HG02798 (cell line): Measurements from ENCODE around the gene NOXO1.

Experiments used
- ATAC-seq: cut with Tn5 transposase; IDR thresholded peaks from one replicate; pipeline ENCODE4 v1.9.1; 2021; ENCODE audit warnings: mild to moderate bottlenecking; ENCODE audit not compliant: unreplicated experiment, poor library complexity

NOXO1 gene

GRCh38 chr16:1982013-1982433, 754 bp upstream of the NOXO1 start:
- ATAC-seq = no peak

DNA sequence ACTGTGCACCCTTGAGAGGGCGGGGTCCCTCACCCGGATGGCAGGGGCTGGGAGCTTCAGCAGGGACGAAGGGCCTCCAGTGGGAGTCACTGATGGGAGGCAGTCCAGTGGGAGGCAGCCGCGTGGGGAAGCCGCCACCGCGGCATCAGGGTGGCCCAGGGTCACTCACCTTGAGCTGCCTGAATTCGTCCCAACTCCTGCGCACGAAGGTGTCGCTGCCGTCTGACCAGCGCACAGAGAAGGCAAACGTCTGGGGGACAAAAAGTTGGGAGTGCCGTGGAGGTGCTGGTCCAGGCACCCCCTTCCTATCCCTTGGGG, 540 bp downstream of the NOXO1 start:
- ATAC-seq = no peak

- ATAC-seq = no peak
Observed at GRCh38 chr16:1980030-1980769, 1.1 kb downstream of the NOXO1 start.

GRCh38 chr16:1979271-1980029, 1.8 kb downstream of the NOXO1 start:
- no peak for ATAC-seq

- no peak for ATAC-seq
Observed at GRCh38 chr16:1978476-1979120, 2.7 kb downstream of the NOXO1 start.

DNA sequence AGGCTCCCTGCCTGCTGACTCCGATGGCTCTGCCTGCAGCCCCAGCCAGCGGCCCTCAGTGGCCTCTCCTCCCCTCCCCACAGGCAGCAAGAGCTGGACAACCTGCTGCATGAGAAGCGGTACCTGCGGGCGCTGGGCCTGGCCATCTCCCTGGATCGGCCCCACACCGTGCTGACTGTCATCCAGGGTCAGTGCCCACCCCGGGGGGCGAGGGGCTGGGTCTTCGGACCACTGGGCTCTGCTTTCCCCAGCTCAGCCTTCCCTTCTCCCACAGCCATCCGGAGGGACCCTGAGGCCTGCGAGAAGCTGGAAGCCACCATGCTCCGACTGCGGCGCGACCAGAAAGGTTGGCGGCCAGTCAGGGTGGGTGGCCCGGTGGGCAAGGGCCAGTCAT, 3.4 kb downstream of the NOXO1 start:
- no peak for ATAC-seq

DNA sequence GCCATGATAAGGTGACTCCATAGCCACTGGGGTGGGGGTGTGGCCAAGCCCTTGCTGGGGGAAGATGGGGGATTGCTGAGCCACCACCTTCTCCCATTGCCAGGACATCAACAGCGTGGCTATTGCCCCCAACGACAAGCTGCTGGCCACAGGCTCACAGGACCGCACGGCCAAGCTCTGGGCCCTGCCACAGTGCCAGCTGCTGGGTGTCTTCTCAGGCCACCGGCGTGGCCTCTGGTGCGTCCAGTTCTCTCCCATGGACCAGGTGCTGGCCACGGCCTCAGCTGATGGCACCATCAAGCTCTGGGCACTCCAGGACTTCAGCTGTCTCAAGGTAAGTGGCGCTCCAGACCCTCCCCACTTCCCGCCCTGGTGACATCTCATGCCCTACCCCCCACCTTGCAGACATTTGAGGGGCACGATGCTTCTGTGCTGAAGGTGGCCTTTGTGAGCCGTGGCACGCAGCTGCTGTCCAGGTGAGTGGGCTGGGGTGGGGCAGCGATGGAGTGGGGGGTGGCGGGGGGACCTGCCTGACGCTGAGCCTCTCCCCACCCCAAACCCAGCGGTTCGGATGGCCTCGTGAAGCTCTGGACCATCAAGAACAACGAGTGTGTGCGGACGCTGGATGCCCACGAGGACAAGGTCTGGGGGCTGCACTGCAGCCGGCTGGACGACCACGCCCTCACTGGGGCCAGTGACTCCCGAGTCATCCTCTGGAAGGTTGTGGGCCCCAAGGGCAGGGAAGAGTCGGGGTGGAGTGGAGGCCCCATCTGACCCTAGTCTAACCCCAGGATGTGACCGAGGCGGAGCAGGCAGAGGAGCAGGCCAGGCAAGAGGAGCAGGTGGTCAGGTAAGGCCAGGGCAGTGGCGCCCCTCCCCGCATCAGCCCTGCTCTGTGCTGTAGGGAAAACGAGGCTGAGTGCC, 4.1 kb downstream of the NOXO1 start:
- no peak for ATAC-seq

- no peak for ATAC-seq
Observed at GRCh38 chr16:1976216-1976520, 5.1 kb downstream of the NOXO1 start.

GRCh38 chr16:1975432-1976215, 5.6 kb downstream of the NOXO1 start:
- no peak for ATAC-seq

DNA sequence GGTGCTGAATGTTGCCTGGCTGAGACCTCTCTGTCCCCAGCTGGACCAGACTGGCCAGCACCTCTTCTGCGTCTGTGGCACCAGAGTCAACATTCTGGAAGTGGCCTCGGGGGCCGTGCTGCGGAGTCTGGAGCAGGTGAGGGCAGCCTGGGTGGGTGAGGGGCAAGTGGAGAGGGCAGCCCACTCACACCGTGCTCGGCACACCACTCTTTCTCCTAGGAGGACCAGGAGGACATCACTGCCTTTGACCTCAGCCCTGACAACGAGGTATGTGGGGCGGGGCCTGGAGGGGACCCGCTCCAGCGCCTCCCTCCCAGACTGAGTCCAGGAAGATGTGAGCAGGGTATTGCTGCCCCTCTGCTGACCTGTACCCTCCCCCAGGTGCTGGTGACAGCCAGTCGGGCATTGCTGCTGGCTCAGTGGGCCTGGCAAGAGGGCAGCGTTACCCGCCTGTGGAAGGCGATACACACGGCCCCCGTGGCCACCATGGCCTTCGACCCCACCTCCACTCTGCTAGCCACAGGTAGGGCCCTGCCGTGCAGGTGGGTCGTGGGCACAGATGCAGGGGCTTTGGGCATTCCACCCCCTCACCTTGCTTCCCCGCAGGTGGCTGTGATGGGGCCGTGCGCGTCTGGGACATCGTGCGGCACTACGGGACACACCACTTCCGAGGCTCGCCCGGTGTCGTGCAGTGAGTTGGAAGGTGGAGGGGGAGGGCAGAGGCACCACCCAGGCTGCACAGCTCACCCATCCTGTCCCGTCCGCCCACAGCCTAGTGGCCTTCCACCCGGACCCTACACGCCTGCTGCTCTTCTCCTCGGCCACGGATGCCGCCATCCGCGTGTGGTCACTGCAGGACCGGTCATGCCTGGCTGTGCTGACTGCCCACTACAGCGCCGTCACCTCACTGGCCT, 6.9 kb downstream of the NOXO1 start:
- no peak for ATAC-seq

DNA sequence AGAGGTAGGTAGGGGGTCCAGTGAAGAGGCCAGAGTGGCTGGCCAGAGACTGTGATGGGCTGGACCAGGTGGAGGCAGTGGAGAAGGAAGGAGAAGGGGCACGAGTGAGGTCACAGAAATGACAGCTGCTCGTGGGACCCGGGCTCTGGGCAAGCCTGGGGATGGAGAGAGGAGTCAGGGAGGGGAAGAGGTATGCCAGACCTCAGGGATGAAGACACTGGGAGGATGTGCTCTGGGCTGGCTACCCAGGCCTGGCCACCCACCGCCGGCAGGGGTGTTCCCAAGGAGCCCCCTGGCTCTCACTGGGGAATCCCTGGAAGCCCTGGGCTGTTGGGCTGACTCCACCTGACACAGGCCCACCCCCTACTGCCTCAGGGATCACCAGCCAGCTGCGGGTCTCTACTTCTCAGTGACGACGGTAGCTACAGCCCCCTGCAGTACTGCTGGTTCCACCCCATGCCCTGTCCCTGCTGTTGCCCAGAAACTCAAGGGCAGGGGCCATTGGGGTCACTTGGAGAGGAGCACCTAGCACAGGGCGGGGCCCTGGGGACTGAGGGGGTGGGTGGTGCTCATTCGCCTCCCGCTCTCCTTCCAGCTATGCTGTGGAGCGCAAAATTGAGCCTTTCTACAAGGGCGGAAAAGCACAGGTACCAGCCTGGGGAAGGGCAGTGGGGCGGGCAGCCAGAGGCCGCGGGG, 7.7 kb downstream of the NOXO1 start:
- ATAC-seq = no peak

GRCh38 chr16:1972490-1972877, 8.8 kb downstream of the NOXO1 start:
- no peak for ATAC-seq

DNA sequence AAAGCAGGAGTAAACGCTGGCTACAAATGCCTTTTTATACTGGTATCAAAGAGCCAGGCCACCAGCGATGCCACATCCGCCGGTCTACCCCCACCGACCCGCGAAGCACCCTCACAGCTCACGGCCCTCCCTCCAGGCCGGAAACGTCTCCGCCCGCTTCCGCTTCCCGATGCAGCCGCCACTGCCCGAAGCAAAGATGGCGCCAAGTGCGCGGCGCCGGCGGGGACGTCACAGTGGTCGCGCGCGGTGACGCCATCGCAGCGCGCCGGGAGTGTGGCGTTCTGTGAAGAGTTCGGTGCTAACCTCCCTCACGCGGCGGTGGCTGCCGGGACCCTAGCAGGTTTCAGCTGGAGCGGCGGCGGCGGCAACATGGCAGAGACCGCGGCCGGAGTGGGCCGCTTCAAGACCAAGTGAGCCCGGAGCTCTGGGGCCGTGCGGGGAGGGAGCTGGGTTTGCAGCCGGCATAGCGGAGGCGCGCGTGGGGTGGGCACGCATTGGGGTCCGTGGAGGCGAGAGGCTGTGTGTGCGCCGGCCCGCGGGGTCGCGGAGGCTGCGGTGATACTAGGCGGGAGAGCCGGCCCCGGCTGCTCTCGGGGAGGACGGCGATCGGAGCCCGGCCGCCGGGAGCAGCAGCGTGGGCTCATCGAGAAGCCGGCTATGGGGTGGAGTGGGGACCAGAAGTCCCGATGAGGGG, 9.3 kb downstream of the NOXO1 start, which contains the start of gene TBL3:
TBL3 (plus strand) TSS at position 258 of the 694 bp plus-strand sequence; CDS start at position 370, 112 bp downstream.
- peak; percentile 91 for ATAC-seq

DNA sequence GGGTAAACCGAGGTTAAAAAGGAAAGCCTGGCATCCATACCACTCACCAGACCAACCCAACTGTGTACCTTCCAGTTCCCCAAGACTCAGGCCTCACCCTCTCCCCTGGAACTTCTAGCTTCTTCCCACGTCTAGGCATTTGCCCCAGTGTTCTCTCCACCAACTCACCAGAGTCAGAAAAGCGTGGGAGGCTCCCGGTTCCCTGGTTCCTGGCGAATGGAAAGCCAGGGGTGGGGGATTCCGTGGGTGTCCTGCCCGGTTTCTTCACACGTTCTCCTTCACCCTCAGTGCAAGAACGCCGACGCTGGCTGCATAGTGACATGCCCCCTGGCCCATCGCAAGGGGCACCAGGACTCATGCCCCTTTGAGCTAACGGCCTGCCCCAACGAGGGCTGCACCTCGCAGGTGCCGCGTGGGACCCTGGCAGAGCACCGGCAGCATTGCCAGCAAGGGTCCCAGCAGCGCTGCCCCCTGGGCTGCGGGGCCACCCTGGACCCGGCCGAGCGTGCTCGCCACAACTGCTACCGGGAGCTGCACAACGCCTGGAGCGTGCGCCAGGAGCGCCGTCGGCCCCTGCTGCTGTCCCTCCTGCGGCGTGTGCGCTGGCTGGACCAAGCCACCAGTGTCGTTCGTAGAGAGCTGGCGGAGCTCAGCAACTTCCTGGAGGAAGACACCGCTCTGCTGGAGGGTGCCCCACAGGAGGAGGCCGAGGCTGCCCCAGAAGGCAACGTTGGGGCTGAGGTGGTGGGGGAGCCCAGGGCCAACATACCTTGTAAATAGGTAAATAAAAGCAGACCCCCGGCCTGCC, 12.9 kb downstream of the NOXO1 start:
- no peak for ATAC-seq

GRCh38 chr16:1966460-1966859, 14.8 kb downstream of the NOXO1 start, which contains the start of gene RNF151:
Gene RNF151, plus strand, starts transcription at chr16:1966856. Its CDS starts 26 bp downstream, at chr16:1966882.
- no peak for ATAC-seq

- ATAC-seq = no peak
Observed at GRCh38 chr16:1965396-1966001, 15.8 kb downstream of the NOXO1 start.
